ENCODE measurements around the gene TRIAP1.

GRCh38 chr12:120445911-120446843 lies at the start of gene TRIAP1, which contains the start of gene GATC:
- TF ChIP-seq, protein P1, sequence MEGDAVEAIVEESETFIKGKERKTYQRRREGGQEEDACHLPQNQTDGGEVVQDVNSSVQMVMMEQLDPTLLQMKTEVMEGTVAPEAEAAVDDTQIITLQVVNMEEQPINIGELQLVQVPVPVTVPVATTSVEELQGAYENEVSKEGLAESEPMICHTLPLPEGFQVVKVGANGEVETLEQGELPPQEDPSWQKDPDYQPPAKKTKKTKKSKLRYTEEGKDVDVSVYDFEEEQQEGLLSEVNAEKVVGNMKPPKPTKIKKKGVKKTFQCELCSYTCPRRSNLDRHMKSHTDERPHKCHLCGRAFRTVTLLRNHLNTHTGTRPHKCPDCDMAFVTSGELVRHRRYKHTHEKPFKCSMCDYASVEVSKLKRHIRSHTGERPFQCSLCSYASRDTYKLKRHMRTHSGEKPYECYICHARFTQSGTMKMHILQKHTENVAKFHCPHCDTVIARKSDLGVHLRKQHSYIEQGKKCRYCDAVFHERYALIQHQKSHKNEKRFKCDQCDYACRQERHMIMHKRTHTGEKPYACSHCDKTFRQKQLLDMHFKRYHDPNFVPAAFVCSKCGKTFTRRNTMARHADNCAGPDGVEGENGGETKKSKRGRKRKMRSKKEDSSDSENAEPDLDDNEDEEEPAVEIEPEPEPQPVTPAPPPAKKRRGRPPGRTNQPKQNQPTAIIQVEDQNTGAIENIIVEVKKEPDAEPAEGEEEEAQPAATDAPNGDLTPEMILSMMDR (IDR thresholded peaks at IDR 0.05) = peak in 1 of 7 experiments; percentile 8
- TF ChIP-seq POLR2AphosphoS5 (IDR thresholded peaks at IDR 0.05) (peak; percentile 96 to 99 (median 98)), POLR2A (IDR thresholded peaks at IDR 0.05) (peak in 1 of 4 donors; percentile 25), EP300 (IDR thresholded peaks at IDR 0.05) (no peak)
